Brain microvascular endothelial cell (primary cell): Measurements from ENCODE around the gene TBX21.

Experiments
- DNase-seq: peaks from one replicate; pipeline ENCODE4 v3.0.0-alpha.2; 2020
- H3K27ac ChIP-seq: fragments of 250-450 bp; sonication (Bioruptor Pico); 2 replicates; pipeline ENCODE4 v1.5.1; 2020; ENCODE audit warnings: mild to moderate bottlenecking, moderate library complexity
- H3K27me3 ChIP-seq: fragments of 250-450 bp; sonication (Bioruptor Pico); replicated peaks from 2 replicates; pipeline ENCODE4 v1.5.1; 2020; ENCODE audit warnings: mild to moderate bottlenecking
- H3K36me3 ChIP-seq: fragments of 250-450 bp; sonication (Bioruptor Pico); replicated peaks from 2 replicates; pipeline ENCODE4 v1.5.1; 2020; ENCODE audit warnings: mild to moderate bottlenecking
- H3K4me3 ChIP-seq: 2 replicates; pipeline ENCODE4 v1.5.1; 2011; ENCODE audit warnings: low read depth, mild to moderate bottlenecking, control low read depth, low read length, moderate library complexity
- CTCF ChIP-seq: IDR thresholded peaks from 2 replicates; pipeline ENCODE4 v1.5.1; 2011; ENCODE audit warnings: low read depth, mild to moderate bottlenecking, moderate library complexity, low read length, control low read depth, inconsistent platforms; ENCODE audit errors: missing control alignments
- in situ Hi-C: cut with HindIII; loops from 2 replicates; pipeline ENCODE4 v1.10.0; 2017; ENCODE audit warnings: low sequenced_read_pairs, low pct_ligation_motif_present

The TBX21 gene

GRCh38 chr17:47725446-47726111 is 7.5 kb upstream of the TBX21 start:
- Histone ChIP-seq H3K27ac (no peak overlapping the region), H3K4me3 (no peak overlapping the region), H3K36me3 (no peaks in the 10 kb centered on the region), H3K27me3 (peaks cover 87% of the 10 kb centered on the region)
- in situ Hi-C loops, result no loop called here
- TF ChIP-seq CTCF, result peak; percentile 26
- DNase-seq, result no peak

- Histone ChIP-seq H3K4me3 (no peak overlapping the region), H3K27me3 (peaks cover 85% of the 10 kb centered on the region), H3K27ac (no peak overlapping the region), H3K36me3 (no peaks in the 10 kb centered on the region)
- in situ Hi-C loops, result no loop called here
- no peak for DNase-seq
- TF ChIP-seq CTCF, result no peak
Measured at GRCh38 chr17:47726796-47727703, 6.0 kb upstream of the TBX21 start.

GRCh38 chr17:47727704-47728036 is 5.4 kb upstream of the TBX21 start:
- no peak for DNase-seq
- no peak for TF ChIP-seq CTCF
- Histone ChIP-seq H3K36me3 (no peaks in the 10 kb centered on the region), H3K27me3 (peaks cover 85% of the 10 kb centered on the region), H3K4me3 (no peak overlapping the region), H3K27ac (no peak overlapping the region)
- in situ Hi-C loops, result no loop called here

GRCh38 chr17:47728214-47728877 is 4.7 kb upstream of the TBX21 start:
- no peak for TF ChIP-seq CTCF
- no peak for DNase-seq
- Histone ChIP-seq H3K27me3 (peaks cover 87% of the 10 kb centered on the region), H3K4me3 (no peak overlapping the region), H3K27ac (no peak overlapping the region), H3K36me3 (no peaks in the 10 kb centered on the region)
- in situ Hi-C loops, result no loop called here

GRCh38 chr17:47729476-47729875 is 3.6 kb upstream of the TBX21 start:
- no peak for DNase-seq
- peaks cover 90% of the 10 kb centered on the region for H3K27me3 ChIP-seq
- H3K27ac ChIP-seq, result no peak overlapping the region
- no peaks in the 10 kb centered on the region for H3K36me3 ChIP-seq
- in situ Hi-C loops, result no loop called here
- H3K4me3 ChIP-seq, result no peak overlapping the region
- TF ChIP-seq CTCF, result no peak
